Measurements from ENCODE around the gene SERPINE2.

DNA sequence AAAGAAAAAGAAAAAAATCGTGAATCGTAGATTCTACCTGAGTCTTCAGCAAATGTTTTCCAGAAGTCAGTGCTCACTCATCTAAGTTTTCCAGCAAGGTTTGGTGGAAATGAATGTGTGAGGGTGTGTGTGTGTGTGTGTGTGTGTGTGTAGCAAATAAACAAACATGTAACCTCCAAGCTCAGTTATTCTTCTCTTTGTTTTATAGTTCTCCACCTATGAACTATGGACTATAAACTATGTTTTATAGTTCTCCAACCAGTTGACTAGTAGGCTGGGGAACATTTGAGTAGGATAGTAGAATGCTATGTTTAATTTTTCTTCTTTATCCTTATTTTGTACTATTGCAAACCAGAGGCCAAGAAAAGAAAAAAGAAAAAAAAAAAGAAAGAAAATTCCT lies 44.6 kb upstream of the SERPINE2 start:
- TF ChIP-seq, protein P1, sequence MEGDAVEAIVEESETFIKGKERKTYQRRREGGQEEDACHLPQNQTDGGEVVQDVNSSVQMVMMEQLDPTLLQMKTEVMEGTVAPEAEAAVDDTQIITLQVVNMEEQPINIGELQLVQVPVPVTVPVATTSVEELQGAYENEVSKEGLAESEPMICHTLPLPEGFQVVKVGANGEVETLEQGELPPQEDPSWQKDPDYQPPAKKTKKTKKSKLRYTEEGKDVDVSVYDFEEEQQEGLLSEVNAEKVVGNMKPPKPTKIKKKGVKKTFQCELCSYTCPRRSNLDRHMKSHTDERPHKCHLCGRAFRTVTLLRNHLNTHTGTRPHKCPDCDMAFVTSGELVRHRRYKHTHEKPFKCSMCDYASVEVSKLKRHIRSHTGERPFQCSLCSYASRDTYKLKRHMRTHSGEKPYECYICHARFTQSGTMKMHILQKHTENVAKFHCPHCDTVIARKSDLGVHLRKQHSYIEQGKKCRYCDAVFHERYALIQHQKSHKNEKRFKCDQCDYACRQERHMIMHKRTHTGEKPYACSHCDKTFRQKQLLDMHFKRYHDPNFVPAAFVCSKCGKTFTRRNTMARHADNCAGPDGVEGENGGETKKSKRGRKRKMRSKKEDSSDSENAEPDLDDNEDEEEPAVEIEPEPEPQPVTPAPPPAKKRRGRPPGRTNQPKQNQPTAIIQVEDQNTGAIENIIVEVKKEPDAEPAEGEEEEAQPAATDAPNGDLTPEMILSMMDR (IDR thresholded peaks at IDR 0.05) = no peak
- no peak for TF ChIP-seq POLR2A (IDR thresholded peaks at IDR 0.05)

Measured in ovary (tissue), 3 donors.